Type B pancreatic cell (in vitro differentiated cells): ENCODE data around the gene PPM1F. TPM values are rescaled to one million over a fixed set of nuclear protein-coding genes. Genes with fewer than 3 reads are reported as not detected.

Experiments
- DNase-seq: peaks from one replicate; pipeline ENCODE4 v3.0.0; 2021; ENCODE audit warnings: mixed read lengths; ENCODE audit not compliant: unreplicated experiment; ENCODE audit errors: extremely low spot score
- H3K27ac Mint-ChIP-seq: 2 replicates; pipeline ENCODE4 v1.8.0; 2021; ENCODE audit warnings: mild to moderate bottlenecking, mixed read lengths
- H3K27me3 Mint-ChIP-seq: 2 replicates; pipeline ENCODE4 v1.8.0; 2021; ENCODE audit warnings: mixed read lengths
- H3K36me3 Mint-ChIP-seq: 2 replicates; pipeline ENCODE4 v1.8.0; 2021; ENCODE audit warnings: mixed read lengths
- H3K4me1 Mint-ChIP-seq: one replicate; pipeline ENCODE4 v1.8.0; 2021; ENCODE audit warnings: mixed read lengths; ENCODE audit not compliant: unreplicated experiment
- H3K4me3 Mint-ChIP-seq: 2 replicates; pipeline ENCODE4 v1.8.0; 2021; ENCODE audit warnings: mild to moderate bottlenecking, mixed read lengths
- H3K9me3 Mint-ChIP-seq: 2 replicates; pipeline ENCODE4 v1.8.0; 2021; ENCODE audit warnings: mixed read lengths
- total RNA-seq: library from RNA; stranded (reverse); gene quantifications from 2 replicates; pipeline ENCODE4 v1.2.1, GENCODE V29; 2021; ENCODE audit warnings: low replicate concordance
- TF ChIP-seq, protein P1 (sequence below): fragments of 200-600 bp; sonication (generic); conservative IDR thresholded peaks from 2 replicates; pipeline ENCODE4 v1.5.0; 2021; ENCODE audit warnings: antibody characterized with exemption, mild to moderate bottlenecking

The PPM1F gene
- total RNA-seq, 1 donor from 2014 or later, result 25.1 TPM

DNA sequence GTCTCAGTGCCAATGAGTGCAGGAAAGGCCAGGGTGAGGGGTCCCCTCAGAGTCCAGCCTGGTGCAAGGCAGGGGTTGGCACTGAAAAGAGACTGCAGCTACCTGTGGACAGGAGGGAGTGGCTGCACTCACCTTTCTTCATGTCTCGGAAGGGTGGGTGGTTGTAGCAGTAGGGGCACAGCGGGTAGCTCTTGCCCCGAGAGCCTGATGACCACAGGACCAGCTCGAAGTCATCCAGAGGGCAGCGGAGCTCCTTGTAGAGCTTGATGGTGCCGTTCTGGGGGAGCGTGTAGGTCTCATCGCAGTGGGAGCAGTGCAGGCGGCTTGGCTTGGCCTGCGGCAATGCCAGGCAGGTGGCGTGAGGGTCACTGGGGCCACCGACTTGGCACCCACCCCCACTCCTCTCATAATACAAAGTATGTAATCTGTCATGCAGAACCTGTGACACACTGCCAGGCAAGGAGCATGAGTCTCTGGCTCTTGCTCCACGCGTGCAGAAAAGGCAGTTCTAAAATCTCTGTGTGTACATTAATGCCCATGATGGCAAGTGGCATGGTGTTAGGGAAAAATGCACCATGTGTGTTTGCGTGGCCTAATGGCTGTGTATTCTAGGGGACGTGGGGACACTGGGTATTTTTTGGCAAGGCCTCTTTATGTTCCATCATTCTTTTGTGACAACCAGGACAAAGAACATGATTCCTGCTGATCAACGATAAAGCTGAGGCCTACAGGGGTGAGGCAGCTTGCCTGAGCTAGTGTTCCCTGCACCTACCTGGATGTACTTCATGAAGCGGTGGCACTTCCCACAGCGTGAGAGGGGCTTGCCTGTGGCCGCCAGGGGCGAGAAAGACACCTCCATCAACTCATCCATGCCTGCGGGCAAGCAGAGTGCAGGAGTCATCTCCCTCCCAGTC is 6.0 kb upstream of the PPM1F start:
- no peak for DNase-seq
- Mint-ChIP-seq H3K27ac (no peak overlapping the region), H3K4me1 (no peaks in the 10 kb centered on the region), H3K27me3 (no peaks in the 10 kb centered on the region), H3K9me3 (no peaks in the 10 kb centered on the region), H3K4me3 (no peak overlapping the region), H3K36me3 (no peaks in the 10 kb centered on the region)
- TF ChIP-seq, protein P1, sequence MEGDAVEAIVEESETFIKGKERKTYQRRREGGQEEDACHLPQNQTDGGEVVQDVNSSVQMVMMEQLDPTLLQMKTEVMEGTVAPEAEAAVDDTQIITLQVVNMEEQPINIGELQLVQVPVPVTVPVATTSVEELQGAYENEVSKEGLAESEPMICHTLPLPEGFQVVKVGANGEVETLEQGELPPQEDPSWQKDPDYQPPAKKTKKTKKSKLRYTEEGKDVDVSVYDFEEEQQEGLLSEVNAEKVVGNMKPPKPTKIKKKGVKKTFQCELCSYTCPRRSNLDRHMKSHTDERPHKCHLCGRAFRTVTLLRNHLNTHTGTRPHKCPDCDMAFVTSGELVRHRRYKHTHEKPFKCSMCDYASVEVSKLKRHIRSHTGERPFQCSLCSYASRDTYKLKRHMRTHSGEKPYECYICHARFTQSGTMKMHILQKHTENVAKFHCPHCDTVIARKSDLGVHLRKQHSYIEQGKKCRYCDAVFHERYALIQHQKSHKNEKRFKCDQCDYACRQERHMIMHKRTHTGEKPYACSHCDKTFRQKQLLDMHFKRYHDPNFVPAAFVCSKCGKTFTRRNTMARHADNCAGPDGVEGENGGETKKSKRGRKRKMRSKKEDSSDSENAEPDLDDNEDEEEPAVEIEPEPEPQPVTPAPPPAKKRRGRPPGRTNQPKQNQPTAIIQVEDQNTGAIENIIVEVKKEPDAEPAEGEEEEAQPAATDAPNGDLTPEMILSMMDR, result no peak

DNA sequence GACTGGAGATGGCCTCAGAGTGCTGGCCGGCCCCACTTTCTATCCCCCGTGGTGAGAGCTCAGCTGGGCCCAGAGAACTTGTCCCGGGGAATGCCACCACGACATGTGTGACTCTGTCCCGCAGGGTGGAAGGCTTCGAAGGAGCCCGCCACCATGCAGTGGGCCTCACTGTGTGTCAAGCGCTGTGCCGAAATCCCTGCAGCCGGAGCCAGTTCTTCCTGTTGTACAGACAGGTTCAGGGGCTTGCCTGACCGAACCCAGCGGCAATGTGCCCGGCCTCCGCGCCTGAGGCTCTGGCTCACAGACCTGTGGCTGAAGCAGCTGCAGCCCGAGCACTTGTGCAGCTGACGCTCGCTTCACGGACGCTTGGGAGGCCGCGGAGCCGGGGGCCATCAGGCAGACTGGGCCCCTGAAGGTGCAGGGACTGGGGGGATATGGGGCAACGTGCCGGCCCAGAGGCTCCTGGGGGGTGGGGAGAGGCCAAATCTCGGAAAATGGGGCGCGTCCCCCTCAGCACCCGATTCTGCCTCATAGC is 650 bp downstream of the PPM1F start:
- H3K4me1 Mint-ChIP-seq, result peaks cover 24% of the 10 kb centered on the region
- peak overlapping the region; percentile 89 for H3K4me3 Mint-ChIP-seq
- no peaks in the 10 kb centered on the region for H3K36me3 Mint-ChIP-seq
- TF ChIP-seq, protein P1, result no peak
- H3K27me3 Mint-ChIP-seq, result no peaks in the 10 kb centered on the region
- no peaks in the 10 kb centered on the region for H3K9me3 Mint-ChIP-seq
- no peak for DNase-seq
- peak overlapping the region; percentile 67 for H3K27ac Mint-ChIP-seq

DNA sequence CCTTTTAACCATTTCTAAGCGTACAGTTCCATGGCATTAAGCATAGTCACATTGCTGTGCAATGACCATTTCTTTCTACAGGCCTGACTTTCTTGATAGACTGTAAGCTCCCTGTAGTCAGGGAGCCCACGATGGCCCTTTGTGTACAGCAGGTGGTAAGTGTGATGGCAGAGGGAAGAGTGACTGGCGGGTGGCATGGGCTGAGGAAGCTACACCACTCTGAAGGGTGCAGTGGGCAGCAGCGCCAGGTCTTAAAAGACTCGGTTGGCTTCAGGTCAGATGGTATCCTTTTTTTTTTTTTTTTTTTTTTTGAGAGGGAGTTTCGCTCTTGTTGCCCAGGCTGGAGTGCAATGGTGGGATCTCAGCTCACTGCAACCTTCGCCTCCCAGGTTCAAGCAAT is 1.6 kb downstream of the PPM1F start:
- no peak for DNase-seq
- Mint-ChIP-seq H3K27ac (no peak overlapping the region), H3K4me1 (peaks cover 24% of the 10 kb centered on the region), H3K4me3 (peak overlapping the region; percentile 74), H3K27me3 (no peaks in the 10 kb centered on the region), H3K9me3 (no peaks in the 10 kb centered on the region), H3K36me3 (no peaks in the 10 kb centered on the region)
- TF ChIP-seq, protein P1, result no peak

DNA sequence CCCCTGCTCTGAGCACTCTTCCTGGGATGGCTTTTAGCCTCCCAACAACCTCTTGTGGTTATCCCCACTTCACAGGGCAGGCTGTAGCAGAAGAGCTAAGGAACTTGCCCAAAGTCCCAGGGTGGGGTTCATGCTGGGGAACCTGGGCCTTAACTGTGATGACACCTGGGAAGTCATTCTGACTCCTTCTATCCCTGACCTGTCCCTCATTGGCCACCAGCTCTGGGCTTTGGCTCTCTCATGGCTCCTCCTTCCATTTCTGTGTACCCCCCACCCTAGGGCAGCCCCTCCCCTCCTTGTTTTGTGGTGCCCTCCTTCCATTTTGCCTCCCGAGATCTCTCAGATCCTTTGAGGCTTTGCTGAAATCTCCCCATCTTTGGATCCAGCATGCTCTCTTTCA is 2.7 kb downstream of the PPM1F start:
- DNase-seq, result no peak
- Mint-ChIP-seq H3K36me3 (peaks cover under 1% of the 10 kb centered on the region), H3K4me1 (peaks cover 24% of the 10 kb centered on the region), H3K4me3 (no peak overlapping the region), H3K27me3 (no peaks in the 10 kb centered on the region), H3K27ac (no peak overlapping the region), H3K9me3 (no peaks in the 10 kb centered on the region)
- TF ChIP-seq, protein P1, result no peak

DNA sequence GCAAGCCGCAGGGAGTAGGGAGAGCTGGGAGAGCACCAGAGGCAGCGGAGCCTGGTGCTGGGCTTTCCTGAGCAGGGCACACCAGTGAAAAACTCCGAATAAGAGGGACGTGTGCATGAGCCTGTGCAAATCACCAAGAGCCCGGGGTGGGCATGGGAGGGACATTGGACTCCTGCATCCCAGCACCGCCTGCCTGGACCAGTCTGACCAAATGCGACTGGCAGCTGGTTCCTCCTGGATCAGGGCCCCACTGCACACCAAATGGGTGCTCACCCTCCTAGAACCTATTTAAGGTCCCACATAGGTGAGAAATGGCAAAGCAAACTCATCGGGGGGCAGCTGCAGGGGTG is 3.1 kb downstream of the PPM1F start:
- H3K27ac Mint-ChIP-seq, result no peak overlapping the region
- H3K27me3 Mint-ChIP-seq, result no peaks in the 10 kb centered on the region
- no peak for DNase-seq
- no peaks in the 10 kb centered on the region for H3K9me3 Mint-ChIP-seq
- TF ChIP-seq, protein P1, result no peak
- H3K4me3 Mint-ChIP-seq, result no peak overlapping the region
- H3K4me1 Mint-ChIP-seq, result peaks cover 24% of the 10 kb centered on the region
- H3K36me3 Mint-ChIP-seq, result peaks cover 4% of the 10 kb centered on the region
